BJ (cell line): ENCODE measurements around the gene CD8B. TPM values are rescaled to one million over a fixed set of nuclear protein-coding genes. Genes with fewer than 3 reads are reported as not detected.
"Not testable (repeated sequence)": the region's sequence is repeated elsewhere in the genome, so short reads cannot be mapped to it uniquely, and the experiment has no call there.

Source experiments
- CTCF ChIA-PET: fragments of 350-600 bp; formaldehyde crosslinking; extraction: SDS; loops from one replicate; lab custom pipeline; 2021; ENCODE audit warnings: antibody characterized with exemption, inconsistent platforms; lab: Yijun Ruan, JAX
- POLR2A ChIA-PET: fragments of 300-600 bp; sonication (Branson Sonifier 250); formaldehyde crosslinking; extraction: SDS; loops from one replicate; lab custom pipeline; 2021; ENCODE audit warnings: antibody characterized with exemption; lab: Charles Lee
- DNase-seq: peaks from one replicate; pipeline ENCODE4 v3.0.0-alpha.2; 2011; ENCODE audit warnings: low read depth
- H3K27me3 ChIP-seq: 2 replicates; pipeline ENCODE4 v1.6.0; 2011; ENCODE audit warnings: low read length; ENCODE audit not compliant: control insufficient read depth, insufficient read depth
- H3K36me3 ChIP-seq: 2 replicates; pipeline ENCODE4 v1.5.1; 2011; ENCODE audit warnings: low read length; ENCODE audit not compliant: control insufficient read depth, insufficient read depth
- H3K4me3 ChIP-seq: 2 replicates; pipeline ENCODE4 v1.5.1; 2011; ENCODE audit warnings: low read depth, mild to moderate bottlenecking, control low read depth, low read length
- polyA plus RNA-seq: library from polyadenylated mRNA; depleted of rRNA; stranded (reverse); fragments of >200 nt; gene quantifications from 2 replicates; pipeline ENCODE4 v1.2.3, GENCODE V29; 2011

The CD8B gene
- polyA plus RNA-seq, 1 experiment = not detected

DNA sequence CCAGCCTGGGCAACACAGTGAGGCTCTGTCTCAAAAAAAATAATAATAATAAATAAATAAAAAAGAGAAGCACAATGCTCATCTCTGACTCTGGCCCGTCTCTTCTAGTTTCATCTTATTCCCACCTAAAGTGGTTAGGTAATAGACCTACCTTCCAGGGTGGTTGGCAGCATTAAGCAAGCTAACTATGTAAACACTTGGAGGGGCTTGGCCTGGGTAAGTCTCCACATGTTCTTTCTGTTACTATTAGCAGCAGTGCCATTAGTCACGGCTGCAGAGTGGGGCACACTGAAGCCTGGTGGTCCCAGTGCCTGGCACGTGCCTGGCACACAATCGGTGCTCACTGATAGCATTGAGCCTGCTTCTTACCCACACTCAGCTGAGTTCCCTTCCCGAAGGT, 4.0 kb downstream of the CD8B start:
- H3K27me3 ChIP-seq, POLR2A ChIA-PET, H3K36me3 ChIP-seq, CTCF ChIA-PET, H3K4me3 ChIP-seq, DNase-seq: not testable (repeated sequence)

DNA sequence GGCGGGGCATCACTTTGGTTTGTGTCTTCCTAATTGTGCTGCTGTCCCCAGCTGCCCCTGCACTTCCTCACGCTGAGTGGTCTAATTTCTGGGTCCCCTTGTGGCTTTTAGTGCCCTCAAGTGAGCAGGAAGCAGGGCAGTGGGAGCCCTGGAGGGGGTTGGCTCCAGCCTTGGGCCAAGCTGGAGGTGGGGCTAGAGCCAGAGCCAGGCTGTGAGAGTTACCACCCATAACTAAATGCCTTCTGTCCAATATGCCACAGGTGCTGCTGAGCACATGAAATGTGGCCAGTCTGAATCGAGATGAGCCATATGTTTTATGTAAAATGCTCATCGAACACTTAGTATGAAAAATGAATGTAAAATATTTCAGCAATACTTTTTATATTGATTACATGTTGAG, 5.2 kb downstream of the CD8B start:
- POLR2A ChIA-PET, DNase-seq, CTCF ChIA-PET: not testable (repeated sequence)

DNA sequence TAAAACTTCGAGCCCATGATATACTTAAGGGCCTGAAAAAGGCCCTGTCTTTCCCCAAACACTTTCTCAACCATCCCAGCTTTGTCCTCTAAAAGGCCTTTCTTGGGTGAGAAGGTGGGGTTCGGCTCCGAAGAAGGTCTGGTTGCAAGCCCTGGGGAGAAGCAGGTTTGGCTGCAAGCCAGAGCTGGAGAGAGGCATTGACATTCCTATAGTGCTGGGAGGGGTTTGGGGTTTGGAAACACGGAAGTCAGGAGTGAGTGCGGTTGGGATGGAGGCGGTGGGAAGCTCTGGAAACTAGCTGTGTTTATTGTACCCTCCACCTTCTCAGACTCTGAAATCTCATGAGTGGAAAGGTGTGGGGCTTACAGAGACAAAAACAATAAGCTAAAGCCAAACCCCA, 5.7 kb downstream of the CD8B start:
- POLR2A ChIA-PET, H3K36me3 ChIP-seq, H3K27me3 ChIP-seq, H3K4me3 ChIP-seq, DNase-seq, CTCF ChIA-PET: not testable (repeated sequence)

More for the DNA sequence above, 5.2 kb downstream of the CD8B start:
- H3K36me3 ChIP-seq, H3K27me3 ChIP-seq, H3K4me3 ChIP-seq: not testable (repeated sequence)

DNA sequence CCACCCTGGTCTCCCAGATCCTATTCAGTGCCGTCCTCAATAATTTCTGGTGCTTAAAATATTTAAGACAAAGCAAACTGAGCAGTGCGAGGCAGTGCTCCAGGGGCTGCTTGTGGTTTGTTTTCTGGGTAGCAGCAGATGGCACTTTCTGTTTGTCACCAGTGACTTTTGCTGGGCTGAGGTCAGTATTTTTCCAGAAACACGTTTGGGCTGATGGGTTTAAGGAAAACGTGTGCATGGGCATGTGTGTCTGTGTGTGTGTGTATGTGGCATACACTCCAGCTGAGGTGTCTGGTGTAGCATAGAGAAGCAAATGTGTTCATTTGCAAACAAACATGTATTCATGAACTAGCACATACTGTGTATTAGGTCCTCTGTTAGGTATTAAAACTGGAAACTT, 10.1 kb downstream of the CD8B start:
- POLR2A ChIA-PET, H3K36me3 ChIP-seq, H3K4me3 ChIP-seq, H3K27me3 ChIP-seq, DNase-seq: not testable (repeated sequence)
- CTCF ChIA-PET = interaction anchor here (0.6 kb wide), 1 partner anchor 52 kb away, joined by 3 read pairs; no protein-coding TSS in a partner anchor

DNA sequence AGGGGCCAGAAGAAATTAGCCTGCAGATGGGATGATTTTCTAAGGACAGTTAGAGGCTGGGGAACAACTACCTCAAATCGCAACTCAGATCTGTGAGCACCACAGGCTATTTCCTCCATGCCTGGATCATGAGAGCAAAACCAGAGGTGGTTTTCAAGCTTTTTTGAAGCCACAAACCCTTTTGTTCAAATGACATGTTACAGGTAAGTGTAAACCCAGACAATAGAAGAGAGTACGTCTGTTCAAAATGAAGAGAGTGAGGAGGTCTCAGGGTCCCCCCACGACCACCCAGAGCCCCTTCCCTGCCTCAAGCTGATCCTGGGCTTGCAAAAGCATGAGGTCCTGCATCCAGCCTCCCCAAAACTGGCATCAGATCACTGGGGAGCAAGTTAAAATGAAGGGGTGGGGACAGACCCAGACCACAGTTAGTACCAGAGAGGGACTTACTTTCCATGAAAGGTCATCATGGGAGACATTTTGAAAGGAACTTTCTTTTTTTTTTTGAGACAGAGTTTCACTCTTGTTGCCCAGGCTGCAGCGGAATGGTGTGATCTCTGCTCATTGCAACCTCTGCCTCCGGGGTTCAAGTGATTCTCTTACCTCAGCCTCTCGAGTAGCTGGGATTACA, 19.0 kb downstream of the CD8B start:
- H3K27me3 ChIP-seq, H3K4me3 ChIP-seq, DNase-seq, POLR2A ChIA-PET, H3K36me3 ChIP-seq, CTCF ChIA-PET: not testable (repeated sequence)

DNA sequence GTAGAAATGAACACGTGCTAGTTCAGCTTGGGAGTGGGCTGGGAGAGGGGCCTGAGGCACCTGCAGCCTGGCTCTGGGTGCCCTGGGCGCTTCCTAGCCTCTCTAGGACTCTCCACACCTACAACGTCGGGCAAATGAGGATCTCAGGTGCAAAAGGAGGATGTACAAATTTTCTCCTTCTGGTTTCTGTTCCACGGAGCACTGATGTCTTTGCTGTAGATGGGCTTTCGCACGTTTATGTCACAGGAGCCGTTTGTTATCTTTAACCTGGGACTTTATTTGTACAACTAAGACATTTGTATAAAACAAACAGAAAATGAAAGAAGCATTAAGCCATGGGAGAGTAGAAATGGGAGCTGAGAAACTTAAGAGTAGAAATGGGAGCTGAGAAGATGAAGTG, 20.4 kb downstream of the CD8B start:
- DNase-seq, H3K36me3 ChIP-seq, H3K27me3 ChIP-seq, H3K4me3 ChIP-seq, CTCF ChIA-PET, POLR2A ChIA-PET: not testable (repeated sequence)

DNA sequence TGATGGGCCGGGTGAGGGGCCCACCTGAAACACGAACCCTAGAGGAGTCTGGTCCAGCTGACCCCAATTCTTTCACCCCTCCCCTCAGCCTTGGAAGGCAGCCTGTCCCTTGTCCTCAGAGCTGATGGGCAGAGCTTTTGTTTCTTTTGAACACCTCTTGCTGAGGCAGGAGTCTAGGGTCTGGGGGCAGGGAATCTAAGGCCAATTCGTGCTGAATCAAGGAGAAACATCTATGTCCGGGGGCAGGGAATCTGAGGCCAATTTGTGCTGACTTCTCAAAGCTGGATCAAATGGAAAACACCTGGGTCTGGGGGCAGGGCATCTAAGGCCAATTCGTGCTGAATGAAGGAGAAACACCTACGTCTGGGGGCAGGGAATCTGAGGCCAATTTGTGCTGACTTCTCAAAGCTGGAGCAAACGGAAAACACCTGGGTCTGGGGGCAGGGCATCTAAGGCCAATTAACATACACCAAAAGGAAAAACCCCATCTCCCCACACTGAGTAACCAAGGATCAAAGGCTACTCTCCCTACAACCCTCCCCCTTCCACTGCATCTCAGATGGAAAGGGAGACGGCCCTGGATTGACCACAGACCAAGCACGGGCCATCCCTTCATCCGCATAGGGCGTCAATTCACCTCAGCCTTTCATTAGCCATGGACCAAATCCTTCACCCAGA, 21.7 kb downstream of the CD8B start:
- H3K36me3 ChIP-seq, POLR2A ChIA-PET, H3K4me3 ChIP-seq, DNase-seq, CTCF ChIA-PET, H3K27me3 ChIP-seq: not testable (repeated sequence)

DNA sequence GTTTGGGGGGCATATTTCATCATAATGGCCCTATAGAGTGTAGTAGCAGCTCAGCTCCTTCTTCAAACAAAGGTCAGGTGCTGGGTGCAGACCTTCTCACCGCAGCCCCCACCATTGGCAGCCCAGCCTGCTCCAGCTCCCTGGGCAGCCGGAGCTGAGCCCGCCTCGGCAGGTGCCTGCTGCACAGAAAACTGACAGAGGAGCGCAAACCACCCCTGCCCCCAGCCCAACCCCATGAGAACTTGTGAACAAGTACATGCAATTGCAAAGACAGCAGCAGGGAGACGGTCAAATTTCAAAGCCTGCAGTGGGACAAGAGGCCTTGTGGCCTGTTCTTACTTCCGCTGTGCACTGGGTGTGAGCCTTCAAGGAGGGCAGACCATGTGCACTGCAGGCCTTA, 22.2 kb downstream of the CD8B start:
- CTCF ChIA-PET, POLR2A ChIA-PET: not testable (repeated sequence)

DNA sequence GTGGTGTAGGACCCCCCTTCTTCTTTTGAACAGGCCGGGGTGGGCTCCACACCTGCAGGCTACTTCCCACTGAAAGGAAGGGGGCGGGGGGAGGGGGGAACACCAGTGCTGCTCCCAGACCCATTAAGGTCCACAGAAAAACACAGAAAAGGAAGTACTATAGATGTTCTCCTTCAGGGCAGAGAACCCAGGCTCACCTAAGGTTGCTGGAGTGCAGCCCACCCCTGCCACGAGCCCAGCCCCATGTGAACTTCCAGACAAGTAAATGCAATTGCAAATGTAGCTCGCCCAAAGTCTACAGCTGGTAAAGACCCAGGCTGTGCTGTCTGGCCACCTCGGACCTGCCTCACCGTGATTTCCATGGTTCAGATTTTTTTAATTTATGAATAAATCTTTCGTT, 24.0 kb downstream of the CD8B start:
- H3K36me3 ChIP-seq, DNase-seq, H3K4me3 ChIP-seq, CTCF ChIA-PET, POLR2A ChIA-PET, H3K27me3 ChIP-seq: not testable (repeated sequence)

More for the DNA sequence above, 22.2 kb downstream of the CD8B start:
- H3K36me3 ChIP-seq, H3K27me3 ChIP-seq, H3K4me3 ChIP-seq, DNase-seq: not testable (repeated sequence)

DNA sequence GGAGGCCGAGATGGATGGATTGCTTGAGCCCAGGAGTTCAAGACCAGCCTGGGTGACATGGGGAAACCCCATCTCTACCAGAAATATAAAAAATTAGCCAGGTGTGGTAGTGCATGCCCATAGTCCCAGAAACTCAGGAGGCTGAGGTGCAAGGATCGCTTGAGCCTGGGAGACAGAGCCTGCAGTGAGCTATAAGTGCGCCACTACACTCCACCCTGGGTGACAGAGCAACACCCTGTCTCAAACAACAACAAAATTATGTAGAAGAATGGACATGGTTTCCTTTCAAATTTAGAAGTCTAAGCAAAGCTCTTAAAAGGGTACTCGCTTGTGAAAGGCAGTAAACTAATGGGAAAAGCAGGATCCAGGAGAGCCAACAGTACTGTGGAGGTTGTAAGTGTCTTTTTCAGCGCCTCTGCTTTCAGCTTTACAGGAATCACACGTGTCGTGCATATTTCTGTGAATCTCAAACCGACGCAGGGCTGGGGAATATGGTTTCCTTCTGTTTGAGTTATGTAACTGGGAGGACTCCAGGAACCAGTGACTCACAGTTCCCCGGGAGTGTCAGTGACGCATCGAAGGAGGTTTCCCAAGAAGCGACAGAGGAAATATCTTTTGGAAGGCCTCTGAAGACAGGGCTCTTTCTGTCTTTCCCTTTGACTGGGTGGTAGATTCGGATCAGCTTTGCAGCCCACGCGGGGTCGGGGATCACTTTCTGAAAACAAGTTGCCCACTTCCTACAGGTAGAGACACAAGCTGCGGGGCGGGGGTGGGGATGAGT, 24.6 kb downstream of the CD8B start:
- H3K36me3 ChIP-seq, POLR2A ChIA-PET, H3K27me3 ChIP-seq, CTCF ChIA-PET, H3K4me3 ChIP-seq: not testable (repeated sequence)
- DNase-seq = peak; percentile 47

DNA sequence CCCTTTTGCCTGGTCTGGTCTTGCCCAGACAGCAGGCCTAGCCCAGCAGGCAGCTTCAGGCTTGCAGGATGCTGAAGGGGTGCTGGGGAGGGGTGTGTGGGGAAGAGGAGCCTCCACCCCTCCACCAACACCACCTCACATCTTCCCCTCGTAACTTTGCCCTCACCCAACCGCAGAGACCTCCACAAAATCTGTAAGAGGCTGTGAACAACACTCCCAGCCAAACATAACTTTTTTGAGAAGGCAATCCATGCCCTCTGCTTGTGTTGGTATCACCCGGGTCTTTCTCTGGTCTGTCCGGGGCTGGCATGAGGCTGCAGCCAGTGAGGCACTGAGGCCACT, 26.2 kb downstream of the CD8B start:
- H3K36me3 ChIP-seq, CTCF ChIA-PET, DNase-seq, POLR2A ChIA-PET, H3K27me3 ChIP-seq, H3K4me3 ChIP-seq: not testable (repeated sequence)
